Activated naive CD8-positive, alpha-beta T cell treated with anti-CD3 and anti-CD28 coated beads, Interleukin-2, amount 50 U/mL, for 24 hours (primary cell): ENCODE measurements around the gene TRMT2A.

Source experiments
- ATAC-seq: fragments of 150-1000 bp; cut with Tn5 transposase; one replicate; pipeline ENCODE4 v1.10.0; 2021
- DNase-seq: peaks from one replicate; pipeline ENCODE4 v3.0.0; 2021
- H3K27ac Mint-ChIP-seq: one replicate; pipeline ENCODE4 v1.8.0; 2021; ENCODE audit warnings: mild to moderate bottlenecking, mixed read lengths
- H3K27me3 Mint-ChIP-seq: one replicate; pipeline ENCODE4 v1.8.0; 2021; ENCODE audit warnings: mixed read lengths
- H3K36me3 Mint-ChIP-seq: one replicate; pipeline ENCODE4 v1.8.0; 2021; ENCODE audit warnings: low read depth, mixed read lengths
- H3K4me1 Mint-ChIP-seq: one replicate; pipeline ENCODE4 v1.8.0; 2021; ENCODE audit warnings: mixed read lengths
- H3K4me3 Mint-ChIP-seq: one replicate; pipeline ENCODE4 v1.8.0; 2021; ENCODE audit warnings: mild to moderate bottlenecking, moderate library complexity, mixed read lengths
- H3K9me3 Mint-ChIP-seq: one replicate; pipeline ENCODE4 v1.8.0; 2021; ENCODE audit warnings: mixed read lengths

The TRMT2A gene

GRCh38 chr22:20099099-20099711, 17.8 kb downstream of the TRMT2A start:
- Mint-ChIP-seq H3K27me3 (no peaks in the 10 kb centered on the region), H3K27ac (peak overlapping the region; percentile 95), H3K4me3 (no peak overlapping the region), H3K36me3 (peaks cover 76% of the 10 kb centered on the region), H3K4me1 (peaks cover 71% of the 10 kb centered on the region), H3K9me3 (no peaks in the 10 kb centered on the region)
- ATAC-seq, result no peak
- no peak for DNase-seq

DNA sequence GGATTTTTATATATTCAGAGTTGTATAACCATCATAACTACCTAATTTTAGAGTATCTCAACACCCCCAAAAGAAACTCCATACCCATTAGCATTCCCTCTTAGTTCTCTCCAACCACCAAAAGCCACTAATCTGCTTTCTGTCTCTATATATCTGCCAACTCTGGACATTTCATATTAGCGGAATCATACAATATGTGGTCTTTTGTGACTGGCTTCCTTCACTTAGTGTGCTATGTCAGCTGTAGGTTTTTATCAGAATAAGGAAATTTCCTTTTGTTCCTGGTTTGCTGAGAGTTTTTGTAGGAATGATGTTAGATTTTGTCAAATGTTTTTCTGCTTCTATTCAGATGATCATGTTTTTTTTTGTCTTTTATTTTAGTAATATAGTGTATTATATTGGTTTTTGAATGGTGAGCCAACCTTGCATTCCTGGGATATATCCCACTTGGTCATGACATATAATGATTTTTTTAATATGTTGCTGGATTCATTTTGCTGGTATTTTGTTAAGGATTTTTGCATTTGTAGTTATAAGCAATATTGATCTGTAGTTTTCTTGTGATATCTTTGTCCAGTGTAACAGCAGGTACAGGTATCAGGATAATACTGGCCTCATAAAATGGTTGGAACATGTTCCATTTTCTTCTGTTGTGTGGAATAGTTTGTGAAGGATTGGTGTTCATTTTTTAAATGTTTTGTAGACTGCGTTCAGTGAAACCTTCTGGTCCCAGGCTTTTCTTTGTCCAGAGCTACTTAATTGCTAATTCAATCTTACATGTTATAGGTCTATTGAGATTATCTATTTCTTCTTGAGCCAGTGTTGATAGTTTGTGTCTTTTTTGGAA, 20.2 kb downstream of the TRMT2A start:
- no peak for ATAC-seq
- Mint-ChIP-seq H3K9me3 (no peaks in the 10 kb centered on the region), H3K27me3 (no peaks in the 10 kb centered on the region), H3K4me3 (no peak overlapping the region), H3K4me1 (peaks cover 78% of the 10 kb centered on the region), H3K36me3 (peaks cover 76% of the 10 kb centered on the region), H3K27ac (peak overlapping the region; percentile 10)
- DNase-seq, result no peak

DNA sequence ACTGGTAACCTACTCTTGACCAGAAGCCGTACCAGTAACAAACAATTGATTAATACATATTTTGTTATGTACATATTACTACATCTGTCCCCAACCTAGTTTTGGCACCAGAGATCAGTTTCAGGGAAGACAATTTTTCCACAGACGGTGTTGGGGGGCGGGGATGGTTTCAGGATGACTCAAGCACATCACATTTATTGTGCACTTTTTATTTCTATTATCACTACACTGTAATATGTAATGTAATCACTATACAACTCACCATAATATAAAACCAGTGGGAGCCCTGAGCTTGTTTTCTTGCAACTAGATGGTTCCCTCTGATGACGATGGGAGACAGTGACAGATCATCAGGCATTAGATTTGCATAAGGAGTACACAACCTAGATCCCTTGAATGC, 21.5 kb downstream of the TRMT2A start:
- peaks cover 78% of the 10 kb centered on the region for H3K4me1 Mint-ChIP-seq
- peak overlapping the region; percentile 70 for H3K27ac Mint-ChIP-seq
- no peaks in the 10 kb centered on the region for H3K9me3 Mint-ChIP-seq
- peak overlapping the region; percentile 25 for H3K4me3 Mint-ChIP-seq
- H3K27me3 Mint-ChIP-seq, result no peaks in the 10 kb centered on the region
- H3K36me3 Mint-ChIP-seq, result peaks cover 81% of the 10 kb centered on the region
- no peak for ATAC-seq
- no peak for DNase-seq

DNA sequence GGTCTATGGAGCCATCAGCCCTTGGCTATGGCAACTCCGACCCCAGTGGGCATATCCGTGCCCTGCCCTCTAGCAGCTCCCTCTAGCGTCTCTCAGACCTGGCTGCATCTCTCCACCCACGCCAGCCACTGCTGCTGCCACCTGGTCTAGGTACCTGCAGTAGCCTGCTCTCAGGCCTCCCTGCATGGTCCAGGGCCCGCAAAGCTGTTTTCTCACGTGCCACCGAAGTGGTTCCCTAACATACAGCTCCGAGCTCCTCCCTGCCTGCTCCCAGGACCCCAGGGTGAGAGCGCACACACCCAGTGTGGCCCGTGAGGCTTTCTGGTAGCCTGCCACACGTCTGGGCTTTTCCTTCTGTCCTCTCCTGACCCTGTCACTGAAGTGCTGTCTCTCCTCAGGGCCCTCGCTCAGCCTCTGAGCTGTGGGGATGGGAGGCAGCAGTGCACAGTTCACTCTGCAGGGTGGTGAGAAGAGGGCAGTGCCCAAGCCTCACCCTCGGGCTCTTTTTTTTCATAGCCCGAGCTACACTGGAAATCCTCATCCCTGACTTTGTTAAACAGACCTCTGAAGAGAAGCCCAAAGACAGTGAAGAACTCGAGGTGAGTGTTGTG, 22.7 kb downstream of the TRMT2A start:
- Mint-ChIP-seq H3K36me3 (peaks cover 81% of the 10 kb centered on the region), H3K4me3 (no peak overlapping the region), H3K27ac (no peak overlapping the region), H3K9me3 (no peaks in the 10 kb centered on the region), H3K27me3 (no peaks in the 10 kb centered on the region), H3K4me1 (peaks cover 68% of the 10 kb centered on the region)
- no peak for DNase-seq
- ATAC-seq, result no peak

- Mint-ChIP-seq H3K9me3 (no peaks in the 10 kb centered on the region), H3K36me3 (peaks cover 79% of the 10 kb centered on the region), H3K27me3 (no peaks in the 10 kb centered on the region), H3K27ac (no peak overlapping the region), H3K4me1 (peaks cover 61% of the 10 kb centered on the region), H3K4me3 (no peak overlapping the region)
- DNase-seq, result no peak
- no peak for ATAC-seq
Observed at GRCh38 chr22:20093418-20094196, 23.4 kb downstream of the TRMT2A start.

DNA sequence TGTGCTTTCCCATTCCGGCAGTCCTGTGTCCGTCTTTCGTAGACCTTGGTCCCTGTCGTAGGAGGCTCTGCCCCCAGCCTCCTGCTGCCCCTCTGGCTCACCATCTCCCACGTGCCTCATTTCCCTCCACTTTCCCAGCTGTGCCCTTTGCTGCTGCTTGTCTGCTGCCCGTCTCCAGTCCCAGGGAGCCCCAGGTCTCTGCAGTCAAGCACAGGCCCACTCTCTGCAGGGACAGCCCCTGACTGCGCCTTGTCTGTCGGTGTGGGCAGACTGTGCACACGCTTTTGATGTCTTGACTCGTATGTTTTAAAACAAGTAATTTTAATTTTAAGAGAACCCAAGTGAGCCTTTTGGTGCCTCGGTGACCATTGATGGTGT, 24.6 kb downstream of the TRMT2A start:
- H3K27ac Mint-ChIP-seq, result no peak overlapping the region
- H3K36me3 Mint-ChIP-seq, result peaks cover 79% of the 10 kb centered on the region
- H3K4me3 Mint-ChIP-seq, result peak overlapping the region; percentile 17

DNA sequence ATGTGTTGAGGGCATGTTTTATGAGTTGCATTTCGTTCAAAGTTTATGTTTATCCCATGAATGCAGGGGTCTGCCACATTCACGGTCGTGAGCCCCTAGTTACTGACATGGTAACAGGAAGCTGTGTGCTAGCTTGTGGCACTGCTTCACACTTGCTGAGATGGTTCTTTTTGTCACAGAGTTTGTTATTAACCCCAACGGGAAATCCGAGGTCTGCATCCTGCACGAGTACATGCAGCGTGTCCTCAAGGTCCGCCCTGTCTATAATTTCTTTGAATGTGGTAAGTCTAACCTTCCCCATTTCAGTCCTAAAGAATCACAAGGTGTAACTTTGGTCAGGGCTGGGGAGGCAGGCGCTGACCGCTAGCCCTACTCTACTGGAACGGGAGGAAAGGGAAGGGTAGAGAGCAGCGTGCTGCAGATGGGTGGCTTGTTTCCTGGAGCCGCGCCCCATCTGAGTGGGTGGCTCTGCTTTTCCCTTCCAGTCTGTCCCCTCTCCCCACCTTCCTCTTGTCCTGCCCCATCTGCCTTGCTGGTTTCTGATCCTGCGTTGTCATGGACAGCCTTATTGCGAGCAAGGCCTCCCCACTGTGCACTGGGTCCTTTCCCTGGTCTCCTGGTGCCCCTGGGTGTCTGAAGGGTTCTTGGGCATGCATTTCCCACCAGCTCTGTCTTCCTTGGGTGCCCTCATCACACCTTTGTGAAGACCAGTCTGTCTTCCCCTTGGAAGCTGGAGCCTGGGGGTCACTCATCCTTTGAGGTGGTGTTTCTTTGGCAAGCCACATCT, 25.1 kb downstream of the TRMT2A start:
- Mint-ChIP-seq H3K27me3 (no peaks in the 10 kb centered on the region), H3K27ac (no peak overlapping the region), H3K4me3 (no peak overlapping the region), H3K9me3 (no peaks in the 10 kb centered on the region), H3K4me1 (peaks cover 56% of the 10 kb centered on the region), H3K36me3 (peaks cover 79% of the 10 kb centered on the region)
- no peak for ATAC-seq
- DNase-seq, result no peak

More for the DNA sequence above, 24.6 kb downstream of the TRMT2A start:
- no peaks in the 10 kb centered on the region for H3K9me3 Mint-ChIP-seq
- DNase-seq (no peak), ATAC-seq (peak; percentile 46)
- peaks cover 58% of the 10 kb centered on the region for H3K4me1 Mint-ChIP-seq
- no peaks in the 10 kb centered on the region for H3K27me3 Mint-ChIP-seq

DNA sequence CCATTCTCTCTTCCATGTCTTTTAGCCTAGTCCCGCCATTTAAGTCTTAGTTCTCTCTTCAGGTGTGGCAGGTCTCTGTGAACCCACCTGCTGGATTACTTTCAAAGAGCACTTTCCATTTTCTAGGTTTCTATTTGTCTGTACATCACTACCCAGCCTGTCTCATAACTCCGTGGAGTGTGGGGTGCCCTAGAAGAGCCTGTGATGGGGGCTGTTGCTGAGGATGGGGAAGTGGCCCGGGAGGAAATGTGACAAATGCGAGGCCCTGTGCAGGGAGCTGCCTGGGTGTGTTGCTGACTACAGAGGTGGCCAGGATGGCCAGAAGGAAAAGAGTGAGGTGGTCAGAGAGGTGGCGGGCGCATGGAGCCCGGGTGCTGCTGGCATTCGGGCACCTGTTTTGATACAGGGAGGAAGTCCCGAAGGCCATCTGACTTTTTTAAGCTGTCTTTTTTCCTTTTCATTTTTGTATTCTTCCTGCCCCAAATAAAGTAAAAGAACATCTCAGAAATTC, 26.2 kb downstream of the TRMT2A start:
- Mint-ChIP-seq H3K27ac (no peak overlapping the region), H3K27me3 (no peaks in the 10 kb centered on the region), H3K9me3 (no peaks in the 10 kb centered on the region), H3K4me3 (no peak overlapping the region), H3K4me1 (peaks cover 53% of the 10 kb centered on the region), H3K36me3 (peaks cover 79% of the 10 kb centered on the region)
- DNase-seq (no peak), ATAC-seq (no peak)

DNA sequence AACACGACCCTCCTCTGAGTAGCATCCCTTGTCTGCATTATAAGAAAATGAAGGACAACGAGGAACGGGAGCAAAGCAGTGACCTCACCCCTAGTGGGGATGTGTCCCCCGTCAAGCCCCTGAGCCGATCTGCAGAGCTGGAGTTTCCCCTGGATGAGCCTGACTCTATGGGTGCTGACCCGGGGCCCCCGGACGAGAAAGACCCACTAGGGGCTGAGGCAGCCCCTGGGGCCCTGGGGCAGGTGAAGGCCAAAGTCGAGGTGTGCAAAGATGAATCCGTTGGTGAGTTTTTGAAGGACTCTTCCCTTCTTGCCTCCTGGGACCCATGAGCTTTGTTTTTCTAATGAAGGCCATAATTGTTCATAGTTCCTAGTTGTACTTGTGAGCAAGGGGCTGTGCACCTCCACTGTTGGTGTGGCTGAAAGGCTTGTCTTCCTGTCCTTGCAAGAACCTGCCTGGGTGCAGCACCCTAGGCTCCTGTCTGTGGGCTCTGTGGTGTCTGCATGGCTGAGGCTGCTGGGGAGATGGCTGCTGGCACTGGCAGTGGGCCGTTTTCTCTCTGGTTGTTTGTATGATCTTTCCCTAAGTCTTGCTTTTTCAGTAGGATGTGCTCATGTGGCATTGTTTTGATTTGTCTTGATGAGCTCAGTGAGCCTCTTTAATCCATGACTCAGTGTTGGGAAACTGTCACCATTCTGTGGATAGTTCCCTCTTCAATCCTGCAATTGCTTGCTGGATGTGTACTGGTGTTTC, 26.9 kb downstream of the TRMT2A start:
- Mint-ChIP-seq H3K36me3 (peaks cover 79% of the 10 kb centered on the region), H3K4me1 (peaks cover 51% of the 10 kb centered on the region), H3K4me3 (no peak overlapping the region), H3K27me3 (no peaks in the 10 kb centered on the region), H3K27ac (no peak overlapping the region), H3K9me3 (no peaks in the 10 kb centered on the region)
- ATAC-seq (no peak), DNase-seq (no peak)

DNA sequence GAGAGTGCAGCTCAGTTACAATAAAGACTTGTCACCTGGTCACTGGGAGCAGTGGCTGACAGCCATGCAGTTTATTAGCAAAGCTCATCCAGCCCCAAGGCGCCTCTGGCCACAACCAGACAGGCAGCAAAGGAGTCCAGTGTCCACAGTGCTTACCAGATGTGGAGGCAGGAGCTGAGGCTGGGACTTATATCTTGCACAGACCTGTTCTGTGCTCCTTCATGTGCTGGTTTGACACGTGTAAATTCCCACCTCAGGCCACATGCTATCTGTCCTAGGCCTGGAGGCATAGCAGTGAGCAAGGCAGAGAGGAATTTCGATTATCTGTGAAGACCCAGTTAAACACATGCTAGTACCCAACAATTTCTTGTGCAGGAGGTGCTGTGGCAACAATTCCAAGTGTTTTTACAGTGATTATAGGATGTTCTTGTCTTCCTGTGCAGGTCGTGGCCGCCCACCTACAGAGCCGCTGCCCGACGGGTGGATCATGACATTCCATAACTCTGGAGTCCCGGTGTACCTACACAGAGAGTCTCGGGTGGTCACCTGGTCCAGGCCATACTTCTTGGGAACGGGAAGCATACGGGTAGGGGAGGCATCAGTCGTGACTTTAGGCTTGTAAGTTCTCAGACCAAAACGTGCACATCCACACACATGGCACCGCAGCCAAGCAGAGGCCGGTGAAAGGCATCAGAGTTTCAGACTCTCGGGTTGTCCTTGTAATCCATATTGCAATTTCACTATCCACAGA, 27.6 kb downstream of the TRMT2A start:
- no peak overlapping the region for H3K4me3 Mint-ChIP-seq
- peaks cover 51% of the 10 kb centered on the region for H3K4me1 Mint-ChIP-seq
- peaks cover 73% of the 10 kb centered on the region for H3K36me3 Mint-ChIP-seq
- no peaks in the 10 kb centered on the region for H3K9me3 Mint-ChIP-seq
- no peak for ATAC-seq
- no peaks in the 10 kb centered on the region for H3K27me3 Mint-ChIP-seq
- no peak for DNase-seq
- H3K27ac Mint-ChIP-seq, result no peak overlapping the region

DNA sequence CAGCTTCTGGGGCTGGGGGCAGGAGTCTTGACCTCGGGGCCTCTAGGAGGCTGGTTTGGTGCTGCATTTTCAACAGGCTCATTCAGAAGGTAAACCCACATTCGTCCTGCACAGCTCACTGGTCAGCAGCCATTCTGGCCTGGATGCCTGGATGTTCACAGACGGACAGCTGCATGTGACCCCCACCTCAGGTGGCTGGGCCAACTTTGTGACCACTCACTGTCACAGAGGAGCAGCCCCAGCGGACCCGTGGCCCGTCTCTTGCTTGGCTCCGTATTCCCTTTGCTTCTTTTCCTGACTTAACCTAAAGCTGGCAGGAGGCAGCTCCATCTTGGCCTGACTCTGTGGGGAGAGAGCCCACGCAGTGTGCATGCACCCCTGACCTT, 28.8 kb downstream of the TRMT2A start:
- peaks cover 57% of the 10 kb centered on the region for H3K4me1 Mint-ChIP-seq
- DNase-seq, result no peak
- H3K4me3 Mint-ChIP-seq, result no peak overlapping the region
- H3K9me3 Mint-ChIP-seq, result no peaks in the 10 kb centered on the region
- peaks cover 63% of the 10 kb centered on the region for H3K36me3 Mint-ChIP-seq
- ATAC-seq, result no peak
- no peaks in the 10 kb centered on the region for H3K27me3 Mint-ChIP-seq
- H3K27ac Mint-ChIP-seq, result no peak overlapping the region

GRCh38 chr22:20087319-20088262, 29.4 kb downstream of the TRMT2A start:
- ATAC-seq, result no peak

More at GRCh38 chr22:20087319-20088262, 29.4 kb downstream of the TRMT2A start:
- no peak overlapping the region for H3K4me3 Mint-ChIP-seq
- H3K27me3 Mint-ChIP-seq, result no peaks in the 10 kb centered on the region
- no peak for DNase-seq
- peaks cover 58% of the 10 kb centered on the region for H3K4me1 Mint-ChIP-seq
- peaks cover 62% of the 10 kb centered on the region for H3K36me3 Mint-ChIP-seq
- no peaks in the 10 kb centered on the region for H3K9me3 Mint-ChIP-seq
- H3K27ac Mint-ChIP-seq, result no peak overlapping the region
